WTC11 (cell line): ENCODE measurements around the gene PPP1R15B. TPM values are rescaled to one million over a fixed set of nuclear protein-coding genes. Genes with fewer than 3 reads are reported as not detected.

Experiments
- ATAC-seq: fragments of 200-7000 bp; cut with Tn5 transposase; 2 replicates; pipeline ENCODE4 v1.10.0; 2021; ENCODE audit warnings: mild to moderate bottlenecking, moderate library complexity
- CTCF ChIA-PET: fragments of 300-600 bp; sonication (Branson Sonifier 250); formaldehyde crosslinking; loops from one replicate; lab custom pipeline; 2021; ENCODE audit warnings: antibody characterized with exemption; lab: Charles Lee
- POLR2A ChIA-PET: fragments of 350-600 bp; sonication (Branson Sonifier 250); formaldehyde crosslinking; loops from one replicate; lab custom pipeline; 2021; ENCODE audit warnings: antibody characterized with exemption; lab: Charles Lee
- DNase-seq: peaks from one replicate; pipeline ENCODE4 v3.0.0; 2021; ENCODE audit warnings: low spot score
- H3K27ac Mint-ChIP-seq: 2 replicates; pipeline ENCODE4 v1.8.0; 2021; ENCODE audit warnings: mixed read lengths
- H3K27me3 Mint-ChIP-seq: 2 replicates; pipeline ENCODE4 v1.8.0; 2021; ENCODE audit warnings: low read depth, mild to moderate bottlenecking, moderate library complexity, mixed read lengths
- H3K36me3 Mint-ChIP-seq: 2 replicates; pipeline ENCODE4 v1.8.0; 2021; ENCODE audit warnings: mixed read lengths
- H3K4me1 Mint-ChIP-seq: 2 replicates; pipeline ENCODE4 v1.8.0; 2022; ENCODE audit warnings: mixed read lengths
- H3K4me3 Mint-ChIP-seq: 2 replicates; pipeline ENCODE4 v1.8.0; 2021; ENCODE audit warnings: mild to moderate bottlenecking, moderate library complexity, mixed read lengths
- H3K9me3 Mint-ChIP-seq: 2 replicates; pipeline ENCODE4 v1.8.0; 2021; ENCODE audit warnings: mixed read lengths
- ELF4 ChIP-seq: sonication (generic); formaldehyde crosslinking; IDR thresholded peaks from 2 replicates; pipeline ENCODE4 v1.8.1; 2022; ENCODE audit warnings: low read depth, mild to moderate bottlenecking, moderate library complexity, missing genetic modification reagents
- HMGA2 ChIP-seq: fragments of 250-450 bp; sonication (Bioruptor Pico); IDR thresholded peaks from 2 replicates; pipeline ENCODE4 v1.4.0; 2021; ENCODE audit warnings: mild to moderate bottlenecking, moderate library complexity
- NFATC4 ChIP-seq: fragments of 250-450 bp; sonication (Bioruptor Pico); IDR thresholded peaks from 2 replicates; pipeline ENCODE4 v1.9.0; 2021; ENCODE audit warnings: mild to moderate bottlenecking
- NFE2L1 ChIP-seq: sonication (generic); formaldehyde crosslinking; IDR thresholded peaks from 2 replicates; pipeline ENCODE4 v1.8.1; 2023; ENCODE audit warnings: missing genetic modification reagents
- NR1H2 ChIP-seq: sonication (generic); formaldehyde crosslinking; IDR thresholded peaks from 2 replicates; pipeline ENCODE4 v1.9.0; 2021; ENCODE audit warnings: mild to moderate bottlenecking, moderate library complexity, missing genetic modification reagents
- NR3C1 ChIP-seq: sonication (generic); formaldehyde crosslinking; conservative IDR thresholded peaks from 2 replicates; pipeline ENCODE4 v1.8.1; 2023; ENCODE audit warnings: low read depth, mild to moderate bottlenecking, missing genetic modification reagents
- RELA ChIP-seq: sonication (generic); formaldehyde crosslinking; IDR thresholded peaks from 2 replicates; pipeline ENCODE4 v1.8.1; 2022; ENCODE audit warnings: missing genetic modification reagents, mild to moderate bottlenecking, borderline replicate concordance
- SMAD3 ChIP-seq: sonication (generic); formaldehyde crosslinking; IDR thresholded peaks from 2 replicates; pipeline ENCODE4 v1.8.0; 2022; ENCODE audit warnings: missing genetic modification reagents, mild to moderate bottlenecking, borderline replicate concordance
- SMAD4 ChIP-seq: sonication (generic); formaldehyde crosslinking; IDR thresholded peaks from 2 replicates; pipeline ENCODE4 v1.8.0; 2022; ENCODE audit warnings: mild to moderate bottlenecking, missing genetic modification reagents
- SP1 ChIP-seq: sonication (generic); formaldehyde crosslinking; conservative IDR thresholded peaks from 2 replicates; pipeline ENCODE4 v1.8.1; 2022; ENCODE audit warnings: missing genetic modification reagents
- ZNF317 ChIP-seq: sonication (generic); formaldehyde crosslinking; IDR thresholded peaks from 2 replicates; pipeline ENCODE4 v1.8.1; 2023; ENCODE audit warnings: low read depth, mild to moderate bottlenecking, moderate library complexity, missing genetic modification reagents, borderline replicate concordance
- total RNA-seq: library from RNA; stranded (reverse); gene quantifications from 3 replicates; pipeline ENCODE4 v1.2.3, GENCODE V29; 2021
- TF ChIP-seq, protein P1 (sequence below): fragments of 250-450 bp; sonication (Bioruptor Pico); conservative IDR thresholded peaks from 2 replicates; pipeline ENCODE4 v1.9.0; 2021; ENCODE audit warnings: mild to moderate bottlenecking
- TF ChIP-seq, protein P2 (sequence below): sonication (generic); formaldehyde crosslinking; IDR thresholded peaks from 2 replicates; pipeline ENCODE4 v1.8.1; 2023; ENCODE audit warnings: mild to moderate bottlenecking, missing genetic modification reagents, borderline replicate concordance
- TF ChIP-seq, protein P3 (sequence below): sonication (generic); formaldehyde crosslinking; IDR thresholded peaks from 2 replicates; pipeline ENCODE4 v1.8.0; 2022; ENCODE audit warnings: mild to moderate bottlenecking, missing genetic modification reagents

The PPP1R15B gene
- total RNA-seq, 1 experiment from 2014 or later = 47.7 TPM

DNA sequence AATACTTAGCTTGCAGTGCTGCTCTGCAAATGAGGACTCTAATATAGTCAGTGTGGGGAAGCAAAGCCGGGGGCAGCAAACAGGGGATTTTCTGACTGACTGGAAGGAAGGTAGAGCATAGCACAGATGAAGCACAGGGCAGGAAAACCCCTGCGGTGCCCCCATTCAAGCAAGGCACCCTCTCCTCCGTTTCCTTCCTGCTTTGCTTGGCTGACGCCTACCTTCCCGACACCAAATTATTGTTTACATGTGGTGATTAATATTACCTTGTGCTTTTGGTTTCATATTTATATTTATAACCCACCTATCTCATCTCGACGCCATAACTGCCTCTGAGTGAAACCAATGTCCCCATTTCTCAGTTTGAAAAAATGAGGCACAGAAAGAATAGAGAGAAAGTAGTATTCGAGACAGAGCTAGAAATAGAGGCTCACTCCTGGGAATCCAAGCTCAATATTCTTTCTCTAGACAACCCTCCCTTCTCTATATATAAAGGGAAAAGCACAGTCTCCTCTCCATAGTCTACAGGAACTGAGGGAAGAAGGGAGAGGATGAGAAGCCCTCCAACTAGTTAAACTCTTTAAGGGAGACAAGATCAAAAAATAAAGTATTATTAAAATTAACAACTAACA is 41.6 kb upstream of the PPP1R15B start:
- H3K36me3 Mint-ChIP-seq = no peaks in the 10 kb centered on the region
- peak; percentile 35 for ATAC-seq
- H3K4me3 Mint-ChIP-seq = no peak overlapping the region
- no peaks in the 10 kb centered on the region for H3K27me3 Mint-ChIP-seq
- TF ChIP-seq RELA (CRISPR knock-in tag) = no peak
- TF ChIP-seq HMGA2 (CRISPR knock-in tag) = no peak
- TF ChIP-seq ZNF317 (CRISPR knock-in tag) = no peak
- no peak for TF ChIP-seq SMAD4
- no peak for TF ChIP-seq NR1H2 (CRISPR knock-in tag)
- no peak for TF ChIP-seq NR3C1 (CRISPR knock-in tag)
- TF ChIP-seq, protein P1, sequence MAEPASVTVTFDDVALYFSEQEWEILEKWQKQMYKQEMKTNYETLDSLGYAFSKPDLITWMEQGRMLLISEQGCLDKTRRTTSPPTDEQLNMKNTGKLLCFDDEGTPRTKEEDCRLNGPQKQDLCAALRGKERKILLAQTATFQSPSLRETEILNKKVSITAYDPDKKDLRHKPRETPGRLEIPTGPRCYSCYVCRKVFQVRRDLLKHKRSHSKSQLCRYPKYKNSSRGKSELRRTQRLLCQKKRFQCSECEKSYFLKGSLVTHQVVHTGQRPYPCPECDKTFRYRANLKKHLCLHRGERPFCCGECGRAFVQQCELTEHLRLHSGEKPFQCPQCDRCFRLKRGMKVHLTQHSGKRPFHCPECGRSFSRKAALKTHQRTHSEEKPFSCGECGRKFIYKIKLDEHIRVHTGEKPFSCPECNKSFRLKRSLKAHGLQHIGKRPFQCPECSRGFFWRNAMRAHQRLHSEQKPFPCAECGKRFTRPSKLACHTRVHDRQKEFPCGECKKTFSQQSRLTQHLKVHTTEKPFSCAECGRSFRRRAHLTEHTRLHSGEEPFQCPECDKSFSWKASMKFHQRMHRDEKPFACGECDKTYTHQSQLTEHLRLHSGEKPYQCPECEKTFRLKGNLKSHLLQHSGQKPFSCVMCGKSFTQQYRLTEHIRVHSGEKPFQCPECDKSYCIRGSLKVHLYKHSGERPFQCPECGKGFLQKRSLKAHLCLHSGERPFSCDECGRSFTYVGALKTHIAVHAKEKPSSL = no peak
- no peak for TF ChIP-seq SMAD3
- TF ChIP-seq SP1 (CRISPR knock-in tag) = no peak
- no peak for TF ChIP-seq ELF4 (CRISPR knock-in tag)
- TF ChIP-seq NFATC4 (CRISPR knock-in tag) = no peak
- TF ChIP-seq, protein P2, sequence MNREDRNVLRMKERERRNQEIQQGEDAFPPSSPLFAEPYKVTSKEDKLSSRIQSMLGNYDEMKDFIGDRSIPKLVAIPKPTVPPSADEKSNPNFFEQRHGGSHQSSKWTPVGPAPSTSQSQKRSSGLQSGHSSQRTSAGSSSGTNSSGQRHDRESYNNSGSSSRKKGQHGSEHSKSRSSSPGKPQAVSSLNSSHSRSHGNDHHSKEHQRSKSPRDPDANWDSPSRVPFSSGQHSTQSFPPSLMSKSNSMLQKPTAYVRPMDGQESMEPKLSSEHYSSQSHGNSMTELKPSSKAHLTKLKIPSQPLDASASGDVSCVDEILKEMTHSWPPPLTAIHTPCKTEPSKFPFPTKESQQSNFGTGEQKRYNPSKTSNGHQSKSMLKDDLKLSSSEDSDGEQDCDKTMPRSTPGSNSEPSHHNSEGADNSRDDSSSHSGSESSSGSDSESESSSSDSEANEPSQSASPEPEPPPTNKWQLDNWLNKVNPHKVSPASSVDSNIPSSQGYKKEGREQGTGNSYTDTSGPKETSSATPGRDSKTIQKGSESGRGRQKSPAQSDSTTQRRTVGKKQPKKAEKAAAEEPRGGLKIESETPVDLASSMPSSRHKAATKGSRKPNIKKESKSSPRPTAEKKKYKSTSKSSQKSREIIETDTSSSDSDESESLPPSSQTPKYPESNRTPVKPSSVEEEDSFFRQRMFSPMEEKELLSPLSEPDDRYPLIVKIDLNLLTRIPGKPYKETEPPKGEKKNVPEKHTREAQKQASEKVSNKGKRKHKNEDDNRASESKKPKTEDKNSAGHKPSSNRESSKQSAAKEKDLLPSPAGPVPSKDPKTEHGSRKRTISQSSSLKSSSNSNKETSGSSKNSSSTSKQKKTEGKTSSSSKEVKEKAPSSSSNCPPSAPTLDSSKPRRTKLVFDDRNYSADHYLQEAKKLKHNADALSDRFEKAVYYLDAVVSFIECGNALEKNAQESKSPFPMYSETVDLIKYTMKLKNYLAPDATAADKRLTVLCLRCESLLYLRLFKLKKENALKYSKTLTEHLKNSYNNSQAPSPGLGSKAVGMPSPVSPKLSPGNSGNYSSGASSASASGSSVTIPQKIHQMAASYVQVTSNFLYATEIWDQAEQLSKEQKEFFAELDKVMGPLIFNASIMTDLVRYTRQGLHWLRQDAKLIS (CRISPR knock-in tag) = no peak
- H3K4me1 Mint-ChIP-seq = peaks cover 73% of the 10 kb centered on the region
- CTCF ChIA-PET = interaction anchor here (0.7 to 13.1 kb wide), 4 partner anchors 22 to 338 kb away, joined by 3 to 906 read pairs (median 4); partner anchors contain the start of gene PIK3C2B
- peak overlapping the region; percentile 75; the same call in 1 of the 2 replicates for H3K27ac Mint-ChIP-seq
- POLR2A ChIA-PET = interaction anchor here (0.6 kb wide), 2 partner anchors 59 to 84 kb away, joined by 5 read pairs; no protein-coding TSS in a partner anchor
- no peaks in the 10 kb centered on the region for H3K9me3 Mint-ChIP-seq
- DNase-seq = no peak

DNA sequence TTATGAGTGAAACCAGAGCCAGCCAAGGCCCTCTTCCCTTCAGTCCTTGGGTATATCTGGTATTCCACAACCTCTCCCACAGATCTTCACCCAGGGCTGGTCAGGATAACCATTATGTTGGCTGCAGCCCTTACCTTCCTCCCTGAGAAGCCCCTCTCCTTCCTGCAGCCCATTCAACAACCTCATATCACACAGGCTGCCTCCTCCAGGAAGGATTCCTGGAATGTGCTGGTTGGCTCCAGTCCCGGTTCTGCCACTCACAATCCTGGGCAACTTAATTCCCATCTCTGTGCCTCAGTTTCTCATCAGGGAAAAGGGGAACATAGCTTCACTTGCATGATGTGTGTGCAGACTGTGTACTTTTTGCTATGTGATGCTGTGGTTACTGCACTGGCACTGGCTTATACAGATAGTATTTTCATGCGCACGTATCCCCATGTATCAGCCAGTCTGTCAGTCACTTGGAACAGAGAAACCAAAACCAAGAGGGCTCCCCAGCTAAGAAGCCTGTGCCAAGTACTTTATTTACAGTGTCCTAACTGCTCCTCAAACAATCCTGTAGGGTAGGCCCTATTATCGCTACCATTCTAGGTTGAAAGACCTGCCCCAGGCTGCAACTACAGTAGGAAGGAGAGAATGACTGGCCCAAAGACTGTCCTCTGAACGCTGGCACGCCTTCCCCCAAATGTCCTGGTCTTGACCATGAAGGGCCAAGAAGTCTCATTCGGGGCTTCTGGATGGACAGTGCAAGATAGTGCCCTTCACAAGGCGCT is 39.9 kb upstream of the PPP1R15B start:
- peaks cover 67% of the 10 kb centered on the region for H3K4me1 Mint-ChIP-seq

More for the DNA sequence above, 39.9 kb upstream of the PPP1R15B start:
- TF ChIP-seq SMAD4 = no peak
- TF ChIP-seq, protein P3, sequence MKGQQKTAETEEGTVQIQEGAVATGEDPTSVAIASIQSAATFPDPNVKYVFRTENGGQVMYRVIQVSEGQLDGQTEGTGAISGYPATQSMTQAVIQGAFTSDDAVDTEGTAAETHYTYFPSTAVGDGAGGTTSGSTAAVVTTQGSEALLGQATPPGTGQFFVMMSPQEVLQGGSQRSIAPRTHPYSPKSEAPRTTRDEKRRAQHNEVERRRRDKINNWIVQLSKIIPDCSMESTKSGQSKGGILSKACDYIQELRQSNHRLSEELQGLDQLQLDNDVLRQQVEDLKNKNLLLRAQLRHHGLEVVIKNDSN (CRISPR knock-in tag) = no peak
- no peak for TF ChIP-seq NFE2L1 (CRISPR knock-in tag)
- no peak for TF ChIP-seq SP1 (CRISPR knock-in tag)
- no peak for ATAC-seq
- H3K9me3 Mint-ChIP-seq = no peaks in the 10 kb centered on the region
- POLR2A ChIA-PET = no interaction called here
- H3K27ac Mint-ChIP-seq = peak overlapping the region; percentile 66
- CTCF ChIA-PET = interaction anchor here (1.1 to 13.1 kb wide), 3 partner anchors 20 to 355 kb away, joined by 3 to 906 read pairs (median 15); partner anchors contain the start of gene PIK3C2B
- DNase-seq = no peak
- no peaks in the 10 kb centered on the region for H3K27me3 Mint-ChIP-seq
- no peak overlapping the region for H3K4me3 Mint-ChIP-seq
- H3K36me3 Mint-ChIP-seq = 0 out of 2 replicates have a peak, but pooled peaks cover 3% of the 10 kb centered on the region
